Measurements from ENCODE around the gene ZDHHC16.

DNA sequence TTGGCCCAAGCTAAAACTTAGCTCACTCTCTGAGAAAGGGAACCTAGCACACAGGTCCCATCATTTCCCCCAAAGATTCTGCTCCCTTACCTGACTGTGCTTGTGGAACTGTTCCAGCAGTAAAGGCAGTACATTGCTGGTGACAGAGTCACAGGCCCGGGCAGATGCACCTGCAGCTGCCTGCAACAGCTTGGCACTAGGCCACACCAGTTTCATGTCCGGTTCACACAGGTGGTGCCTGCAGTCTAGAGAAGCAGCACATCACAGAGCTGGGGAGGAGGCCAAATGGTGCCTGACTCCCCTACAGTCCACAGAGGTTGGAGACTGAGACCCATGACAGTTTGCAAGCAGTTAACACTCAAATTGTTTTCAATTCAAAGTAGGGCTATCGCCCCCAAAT is 22.2 kb downstream of the ZDHHC16 start:
- TF ChIP-seq, protein P1, sequence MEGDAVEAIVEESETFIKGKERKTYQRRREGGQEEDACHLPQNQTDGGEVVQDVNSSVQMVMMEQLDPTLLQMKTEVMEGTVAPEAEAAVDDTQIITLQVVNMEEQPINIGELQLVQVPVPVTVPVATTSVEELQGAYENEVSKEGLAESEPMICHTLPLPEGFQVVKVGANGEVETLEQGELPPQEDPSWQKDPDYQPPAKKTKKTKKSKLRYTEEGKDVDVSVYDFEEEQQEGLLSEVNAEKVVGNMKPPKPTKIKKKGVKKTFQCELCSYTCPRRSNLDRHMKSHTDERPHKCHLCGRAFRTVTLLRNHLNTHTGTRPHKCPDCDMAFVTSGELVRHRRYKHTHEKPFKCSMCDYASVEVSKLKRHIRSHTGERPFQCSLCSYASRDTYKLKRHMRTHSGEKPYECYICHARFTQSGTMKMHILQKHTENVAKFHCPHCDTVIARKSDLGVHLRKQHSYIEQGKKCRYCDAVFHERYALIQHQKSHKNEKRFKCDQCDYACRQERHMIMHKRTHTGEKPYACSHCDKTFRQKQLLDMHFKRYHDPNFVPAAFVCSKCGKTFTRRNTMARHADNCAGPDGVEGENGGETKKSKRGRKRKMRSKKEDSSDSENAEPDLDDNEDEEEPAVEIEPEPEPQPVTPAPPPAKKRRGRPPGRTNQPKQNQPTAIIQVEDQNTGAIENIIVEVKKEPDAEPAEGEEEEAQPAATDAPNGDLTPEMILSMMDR (conservative IDR thresholded peaks at IDR 0.05 in 1 of 2, IDR thresholded peaks at IDR 0.05 in 1 of 2; ENCODE audit: extremely low read depth in 1 of 2, insufficient read depth in 1 of 2, low read depth in 1 of 2, low read length in 2 of 2), result no peak
- no peak for TF ChIP-seq EZH2 (IDR thresholded peaks at IDR 0.05; ENCODE audit: borderline replicate concordance, low read length)

Data from mammary epithelial cell (primary cell).